Activated T-cell treated with anti-CD3 and anti-CD28 coated beads, Interleukin-2, amount 50 U/mL, for 48 hours (primary cell): ENCODE data around the gene QRICH2.
"Not testable (repeated sequence)": the region's sequence is repeated elsewhere in the genome, so short reads cannot be mapped to it uniquely, and the experiment has no call there.

Experiments used
- DNase-seq, 2 experiments: peaks; one replicate each; pipeline ENCODE4 v3.0.0-alpha.2; 2020

Gene QRICH2

DNA sequence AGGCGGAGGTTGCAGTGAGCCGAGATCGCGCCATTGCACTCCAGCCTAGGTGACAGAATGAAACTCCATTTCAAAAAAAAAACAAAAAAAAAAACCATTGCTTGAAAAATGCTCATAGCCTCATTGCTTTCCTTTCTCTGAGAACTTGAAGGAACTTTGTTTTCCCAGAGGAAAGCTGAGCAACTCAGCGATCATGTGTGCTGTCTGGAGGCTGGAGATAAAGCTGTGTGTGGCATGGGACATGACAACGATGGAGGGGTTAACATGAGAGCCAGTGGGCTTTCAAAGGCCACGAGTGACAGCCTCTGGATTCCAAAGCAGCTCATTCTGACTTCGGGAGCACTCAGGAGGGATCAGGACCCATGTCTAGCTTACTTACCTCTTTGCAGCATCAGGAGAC, 21.6 kb upstream of the QRICH2 start:
- no peak for DNase-seq

GRCh38 chr17:76327696-76328095, 19.6 kb upstream of the QRICH2 start:
- no peak for DNase-seq

- no peak for DNase-seq
These were observed 18.2 kb upstream of the QRICH2 start for GRCh38 chr17:76326306-76326705.

DNA sequence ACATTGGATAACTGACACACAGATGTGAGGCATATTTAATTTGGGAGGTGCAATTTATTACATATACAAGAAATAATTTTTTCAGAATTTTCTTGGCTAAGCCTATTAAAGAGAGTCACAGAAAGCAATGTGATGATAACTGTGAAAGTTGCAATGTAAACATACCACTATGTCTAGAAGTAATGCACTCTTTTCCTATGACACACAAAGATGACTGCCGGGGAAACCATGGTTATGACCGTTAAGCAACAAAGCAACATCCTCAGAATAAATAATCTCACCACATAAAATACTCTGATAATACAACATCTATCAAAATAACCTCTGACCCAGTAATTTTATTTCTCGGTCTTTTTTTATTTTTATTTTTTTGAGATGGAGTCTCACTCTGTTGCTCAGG, 10.5 kb upstream of the QRICH2 start:
- no peak for DNase-seq

GRCh38 chr17:76317535-76317934, 9.5 kb upstream of the QRICH2 start:
- no peak for DNase-seq

DNA sequence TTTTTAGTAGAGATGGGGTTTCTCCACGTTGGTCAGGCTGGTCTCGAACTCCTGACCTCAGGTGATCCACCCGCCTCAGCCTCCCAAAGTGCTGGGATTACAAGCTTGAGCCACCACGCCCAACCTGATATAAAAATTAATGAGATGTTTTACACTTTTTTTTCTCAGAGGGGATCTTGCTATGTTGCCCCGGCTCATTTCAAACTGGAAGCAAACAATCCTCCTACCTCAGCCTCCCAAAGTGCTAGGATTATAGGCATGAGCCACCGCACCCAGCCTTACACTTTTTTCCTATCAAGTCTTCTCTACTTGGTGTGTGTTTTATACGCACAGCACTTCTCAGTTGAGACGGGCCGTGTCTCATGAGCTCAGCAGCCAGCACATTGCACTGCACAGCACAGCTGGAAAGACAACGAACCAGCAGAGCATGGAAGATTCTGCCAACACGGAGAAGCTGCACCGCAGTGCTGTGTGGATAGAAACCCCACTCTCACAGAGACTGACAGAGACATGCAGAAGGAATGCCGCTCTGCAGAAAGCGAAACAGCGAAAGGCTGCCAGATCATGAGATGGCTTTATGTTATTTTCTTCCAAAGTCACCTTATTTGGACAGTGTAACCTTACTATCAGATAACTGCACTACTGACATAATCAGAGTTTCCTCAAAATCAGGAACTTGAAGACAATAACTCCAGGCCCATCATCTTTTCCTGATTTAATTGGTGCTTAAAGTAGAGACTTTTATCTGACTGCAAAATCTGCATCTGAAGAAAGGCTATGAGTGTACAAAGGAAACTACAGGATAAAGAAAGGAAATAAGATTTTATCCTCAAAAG, 6.5 kb upstream of the QRICH2 start:
- no peak for DNase-seq

GRCh38 chr17:76312735-76313134, 4.7 kb upstream of the QRICH2 start:
- DNase-seq, result no peak

DNA sequence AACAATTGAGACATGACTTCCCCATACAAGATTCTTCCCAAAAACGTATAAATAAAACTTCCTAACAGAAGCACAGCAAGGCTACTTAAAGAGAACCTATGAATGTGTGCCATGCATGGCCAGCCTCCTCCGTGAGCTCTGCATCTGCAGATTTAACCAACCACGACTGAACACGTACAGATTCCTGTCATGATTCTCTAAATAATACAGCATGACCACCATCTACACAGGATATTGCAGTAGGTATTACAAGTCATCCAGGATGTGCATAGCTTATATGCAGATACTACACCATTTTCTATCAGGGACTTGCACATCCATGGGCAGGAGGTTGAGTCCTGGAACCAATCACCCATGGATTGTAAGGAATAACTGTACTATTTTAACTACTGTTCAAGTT, 1.4 kb upstream of the QRICH2 start:
- no peak for DNase-seq

- DNase-seq, result no peak
These were observed 644 bp downstream of the QRICH2 start for GRCh38 chr17:76307299-76307965.

GRCh38 chr17:76305135-76305454, 3.0 kb downstream of the QRICH2 start:
- DNase-seq, result not testable (repeated sequence)

DNA sequence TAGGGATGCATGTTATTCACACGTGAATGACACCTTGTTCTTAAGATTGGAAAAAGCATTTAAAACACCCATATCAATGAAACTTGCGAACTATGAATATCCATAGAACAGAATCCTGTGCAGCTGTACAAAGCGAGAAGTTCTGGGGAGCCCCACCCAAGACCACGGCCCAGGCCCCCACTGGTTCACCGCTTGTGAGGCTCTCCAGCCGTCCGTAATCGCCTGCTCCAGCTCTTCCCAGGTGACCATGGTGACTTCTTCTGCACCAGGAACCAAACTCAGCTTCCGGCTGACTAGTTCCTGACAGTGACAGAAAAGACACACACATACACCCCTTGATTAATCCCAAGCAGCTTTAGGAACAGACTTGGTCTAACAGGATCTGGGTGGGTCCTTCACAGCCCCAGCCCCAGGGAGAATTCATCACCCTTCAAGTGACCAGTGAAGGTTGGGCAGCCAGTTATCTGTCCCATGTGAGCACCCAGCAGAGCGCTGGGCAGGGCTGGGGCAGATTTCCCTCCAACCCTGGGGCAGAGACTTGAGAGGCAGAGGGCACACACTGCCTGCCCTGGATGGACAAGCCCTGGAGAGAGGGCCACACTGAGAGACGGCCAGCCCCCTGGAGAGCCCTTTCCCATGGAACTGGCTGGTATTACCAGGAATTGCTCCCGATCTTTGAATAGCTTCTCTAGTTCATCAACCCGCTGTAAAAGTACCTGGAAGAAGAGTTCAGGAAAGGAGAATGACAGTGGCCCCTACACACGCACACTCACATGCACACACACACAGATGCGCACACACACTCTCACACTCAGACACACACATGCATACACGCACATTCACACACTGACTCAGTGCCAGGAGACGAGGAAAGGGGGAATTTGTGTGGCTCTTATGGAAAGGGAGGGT, 3.6 kb downstream of the QRICH2 start:
- no peak for DNase-seq

GRCh38 chr17:76297436-76297835, 10.6 kb downstream of the QRICH2 start:
- DNase-seq, result no peak

GRCh38 chr17:76296889-76297288, 11.2 kb downstream of the QRICH2 start:
- DNase-seq, result no peak

DNA sequence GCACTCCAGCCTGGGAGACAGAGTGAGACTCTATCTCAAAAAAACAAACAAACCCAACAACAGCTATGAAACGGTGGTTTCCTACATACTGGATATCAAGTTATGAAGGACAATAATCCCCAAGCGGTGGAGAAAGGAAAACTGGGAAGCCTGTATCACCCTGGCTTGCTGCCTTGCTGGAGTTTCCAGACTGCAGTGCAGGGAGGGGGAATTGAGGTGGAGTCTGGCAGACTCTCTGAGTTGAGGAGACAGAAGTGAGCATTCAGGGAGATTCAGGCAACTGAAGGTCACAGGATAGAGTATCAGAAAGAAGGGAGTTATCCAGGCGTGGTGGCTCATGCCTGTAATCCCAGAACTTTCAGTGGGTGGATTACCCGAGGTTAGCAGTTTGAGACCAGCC, 11.9 kb downstream of the QRICH2 start:
- no peak for DNase-seq

GRCh38 chr17:76293106-76293505, 15.0 kb downstream of the QRICH2 start:
- no peak for DNase-seq

DNA sequence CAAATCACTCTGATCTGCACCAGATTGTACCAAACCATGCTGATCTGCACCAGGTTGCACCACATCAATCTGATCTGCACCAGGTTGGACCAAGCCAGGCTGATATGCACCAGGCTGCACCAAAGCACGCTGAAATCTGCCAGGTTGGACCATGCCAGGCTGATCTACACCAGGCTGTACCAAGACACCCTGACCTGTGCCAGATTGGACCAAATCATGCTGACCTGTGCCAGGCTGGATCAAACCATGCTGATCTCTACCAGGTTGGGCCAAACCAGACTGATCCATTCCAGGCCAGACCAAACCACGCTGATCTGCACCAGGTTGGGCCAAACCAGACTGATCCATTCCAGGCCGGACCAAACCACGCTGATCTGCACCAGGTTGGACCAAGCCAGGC, 15.5 kb downstream of the QRICH2 start:
- DNase-seq, result no peak

GRCh38 chr17:76281573-76282371, 26.3 kb downstream of the QRICH2 start:
- no peak for DNase-seq

GRCh38 chr17:76280650-76281049, 27.4 kb downstream of the QRICH2 start:
- no peak for DNase-seq

DNA sequence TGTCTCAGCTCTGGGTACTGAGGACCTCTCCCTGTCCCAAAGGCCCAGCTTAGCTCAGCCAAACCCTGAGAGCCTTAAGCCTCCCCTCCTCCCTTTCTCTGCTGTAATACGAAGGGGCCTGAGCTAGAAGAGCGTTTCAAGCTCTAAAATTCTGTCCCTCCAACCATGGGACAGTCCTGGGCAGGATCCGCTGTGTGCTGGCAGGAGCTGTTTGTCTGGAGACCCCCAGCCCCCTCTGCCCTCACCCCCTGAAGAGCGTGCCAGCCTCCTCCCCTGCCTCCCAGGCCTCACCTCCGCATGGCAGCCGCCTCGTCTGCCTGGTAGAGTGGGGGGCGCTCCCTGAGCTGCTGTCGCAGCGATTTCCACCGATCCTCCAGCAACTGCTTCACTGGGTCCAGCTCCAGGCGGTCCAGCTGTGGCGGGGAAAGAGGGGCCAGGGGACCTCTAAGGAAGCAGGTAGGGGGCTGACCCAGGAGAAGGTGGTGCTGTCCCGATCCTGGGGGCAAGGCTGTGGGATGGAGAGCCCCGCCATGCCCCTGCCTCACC, 28.3 kb downstream of the QRICH2 start:
- DNase-seq, result no peak

- DNase-seq, result peak; percentile 92 to 93
These were observed 28.9 kb downstream of the QRICH2 start for GRCh38 chr17:76278952-76279741.

DNA sequence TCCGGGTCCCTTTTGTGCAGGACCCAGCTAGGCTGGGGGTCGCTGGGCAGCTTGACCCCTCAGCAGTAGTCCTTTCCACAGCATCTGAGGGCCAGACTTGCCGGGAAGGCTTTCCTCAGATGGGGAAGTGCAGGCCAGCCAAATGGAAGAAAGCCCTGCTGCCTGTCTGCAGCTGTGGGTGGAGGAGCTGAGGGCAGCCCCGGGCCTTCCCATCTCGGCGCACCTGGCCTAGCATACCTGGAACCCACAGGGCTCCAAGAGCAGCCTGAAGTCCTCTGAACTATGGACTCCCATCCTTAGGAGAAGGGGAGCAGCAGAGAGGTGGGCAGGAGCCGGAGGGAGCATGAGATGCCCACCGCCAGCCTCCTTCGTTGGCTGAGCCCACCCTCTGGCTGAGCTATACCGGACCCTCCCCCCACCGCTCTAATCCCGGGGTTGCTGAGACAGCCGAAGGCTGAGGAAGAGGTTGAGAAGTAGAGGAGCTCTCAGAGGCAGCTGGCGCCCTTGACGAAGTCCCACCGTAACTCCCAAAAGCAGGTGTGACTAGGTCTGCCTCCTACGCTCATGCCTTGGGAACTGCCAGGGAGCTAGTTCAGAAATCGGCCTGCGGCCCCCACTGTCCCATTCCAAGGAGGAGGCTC, 29.7 kb downstream of the QRICH2 start:
- no peak for DNase-seq
